ENCODE results near the gene UFSP1.
"Not testable (repeated sequence)": the region's sequence is repeated elsewhere in the genome, so short reads cannot be mapped to it uniquely, and the experiment has no call there.

DNA sequence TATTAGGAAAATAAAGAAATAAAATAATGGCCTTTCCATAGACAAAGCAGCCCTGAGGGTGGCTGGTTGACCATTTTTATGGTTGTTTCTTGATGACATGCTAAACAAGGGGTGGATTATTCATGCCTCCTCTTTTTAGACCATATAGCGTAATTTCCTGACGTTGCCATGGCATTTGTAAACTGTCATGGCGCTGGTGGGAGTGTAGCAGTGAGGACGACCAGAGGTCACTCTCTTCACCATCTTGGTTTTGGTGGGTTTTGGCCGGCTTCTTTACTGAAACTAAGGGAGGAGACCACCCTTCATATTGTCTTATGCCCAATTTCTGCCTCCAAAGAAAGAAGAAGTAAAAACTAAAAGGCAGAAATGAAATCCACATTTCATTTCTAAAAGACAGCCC lies 29.8 kb upstream of the UFSP1 start:
- TF ChIP-seq, protein P1, sequence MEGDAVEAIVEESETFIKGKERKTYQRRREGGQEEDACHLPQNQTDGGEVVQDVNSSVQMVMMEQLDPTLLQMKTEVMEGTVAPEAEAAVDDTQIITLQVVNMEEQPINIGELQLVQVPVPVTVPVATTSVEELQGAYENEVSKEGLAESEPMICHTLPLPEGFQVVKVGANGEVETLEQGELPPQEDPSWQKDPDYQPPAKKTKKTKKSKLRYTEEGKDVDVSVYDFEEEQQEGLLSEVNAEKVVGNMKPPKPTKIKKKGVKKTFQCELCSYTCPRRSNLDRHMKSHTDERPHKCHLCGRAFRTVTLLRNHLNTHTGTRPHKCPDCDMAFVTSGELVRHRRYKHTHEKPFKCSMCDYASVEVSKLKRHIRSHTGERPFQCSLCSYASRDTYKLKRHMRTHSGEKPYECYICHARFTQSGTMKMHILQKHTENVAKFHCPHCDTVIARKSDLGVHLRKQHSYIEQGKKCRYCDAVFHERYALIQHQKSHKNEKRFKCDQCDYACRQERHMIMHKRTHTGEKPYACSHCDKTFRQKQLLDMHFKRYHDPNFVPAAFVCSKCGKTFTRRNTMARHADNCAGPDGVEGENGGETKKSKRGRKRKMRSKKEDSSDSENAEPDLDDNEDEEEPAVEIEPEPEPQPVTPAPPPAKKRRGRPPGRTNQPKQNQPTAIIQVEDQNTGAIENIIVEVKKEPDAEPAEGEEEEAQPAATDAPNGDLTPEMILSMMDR (IDR thresholded peaks at IDR 0.05) = not testable (repeated sequence)
- not testable (repeated sequence) for TF ChIP-seq POLR2A (IDR thresholded peaks at IDR 0.05)

All from body of pancreas (tissue), 4 donors.